GM10266 (cell line): Measurements from ENCODE around the gene NDUFA8.

Experiments used
- DNase-seq: peaks from one replicate; pipeline ENCODE4 v3.0.0; 2012; ENCODE audit errors: extremely low spot score
- CTCF ChIP-seq: IDR thresholded peaks from 2 replicates; pipeline ENCODE4 v1.5.1; 2012; ENCODE audit warnings: mild to moderate bottlenecking, low read depth; ENCODE audit not compliant: control insufficient read depth, insufficient read depth; ENCODE audit errors: missing control alignments

Gene NDUFA8

GRCh38 chr9:122192914-122193525 lies 33.4 kb upstream of the NDUFA8 start:
- no peak for TF ChIP-seq CTCF
- no peak for DNase-seq

GRCh38 chr9:122192261-122192875 lies 32.8 kb upstream of the NDUFA8 start:
- no peak for TF ChIP-seq CTCF
- no peak for DNase-seq

GRCh38 chr9:122191584-122191983 lies 32.0 kb upstream of the NDUFA8 start:
- no peak for TF ChIP-seq CTCF
- no peak for DNase-seq

- DNase-seq, result no peak
- TF ChIP-seq CTCF, result no peak
These were observed 31.2 kb upstream of the NDUFA8 start for GRCh38 chr9:122190597-122191381.

- DNase-seq, result no peak
- no peak for TF ChIP-seq CTCF
These were observed 28.8 kb upstream of the NDUFA8 start for GRCh38 chr9:122188369-122188768.

- DNase-seq, result no peak
These were observed 27.3 kb upstream of the NDUFA8 start for GRCh38 chr9:122186777-122187470.

More at GRCh38 chr9:122186777-122187470, 27.3 kb upstream of the NDUFA8 start:
- no peak for TF ChIP-seq CTCF
